Muscle layer of duodenum (tissue), 2 donors: ENCODE data around the gene RASAL2.

Source experiments
- H3K27ac ChIP-seq: one replicate; pipeline ENCODE4 v1.7.0; 2013; ENCODE audit warnings: mild to moderate bottlenecking, low read length
- H3K27me3 ChIP-seq: one replicate; pipeline ENCODE4 v1.7.0; 2013; ENCODE audit warnings: low read depth, mild to moderate bottlenecking, control low read depth, low read length
- H3K36me3 ChIP-seq, 2 donors: one replicate each; pipeline ENCODE4 v1.7.0; 2013; ENCODE audit warnings: low read length in 2 of 2, control low read depth in 1 of 2, mild to moderate bottlenecking in 1 of 2; ENCODE audit not compliant: insufficient read depth in 2 of 2, control insufficient read depth in 1 of 2
- H3K4me1 ChIP-seq, 2 donors: one replicate each; pipeline ENCODE4 v1.7.0; 2013; ENCODE audit warnings: low read length in 2 of 2, mild to moderate bottlenecking in 2 of 2, control low read depth in 1 of 2, moderate library complexity in 1 of 2; ENCODE audit not compliant: insufficient read depth in 2 of 2, control insufficient read depth in 1 of 2
- H3K4me3 ChIP-seq, 2 donors: one replicate each; pipeline ENCODE4 v1.7.0; 2013; ENCODE audit warnings: low read length in 2 of 2, low read depth in 1 of 2, mild to moderate bottlenecking in 1 of 2
- H3K9me3 ChIP-seq, 2 donors: one replicate each; pipeline ENCODE4 v1.7.0; 2013; ENCODE audit warnings: low read length in 2 of 2, control low read depth in 1 of 2, mild to moderate bottlenecking in 1 of 2; ENCODE audit not compliant: control insufficient read depth in 1 of 2
- donor health status: healthy.

RASAL2 gene

GRCh38 chr1:178145605-178146004 lies 51.7 kb downstream of the RASAL2 start:
- peaks cover 0 to 3% of the 10 kb centered on the region in 2 donors for H3K4me1 ChIP-seq
- no peak overlapping the region for H3K27ac ChIP-seq
- H3K27me3 ChIP-seq: no peaks in the 10 kb centered on the region
- no peaks in the 10 kb centered on the region for H3K9me3 ChIP-seq
- no peak overlapping the region for H3K4me3 ChIP-seq
- H3K36me3 ChIP-seq: no peaks in the 10 kb centered on the region

DNA sequence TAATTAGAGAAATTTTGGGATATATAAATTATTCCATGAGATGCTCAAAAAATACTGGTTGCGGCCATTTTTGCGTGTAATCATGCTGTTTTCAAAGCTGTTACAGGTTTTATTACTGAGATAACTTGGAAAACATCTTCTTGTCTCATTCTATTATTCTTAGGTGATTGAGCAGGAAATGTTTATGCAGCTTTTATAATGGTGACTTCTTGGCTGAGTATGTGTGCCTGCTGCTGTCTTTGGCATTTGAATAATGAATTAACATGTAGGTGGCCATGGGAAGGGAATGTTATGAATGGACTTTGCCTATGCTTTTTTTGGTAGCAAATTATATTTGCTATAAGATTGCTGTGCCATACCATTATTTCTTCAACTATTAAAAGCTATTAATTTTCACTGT lies 52.5 kb downstream of the RASAL2 start:
- no peak overlapping the region for H3K4me3 ChIP-seq
- no peaks in the 10 kb centered on the region for H3K27me3 ChIP-seq
- no peaks in the 10 kb centered on the region for H3K9me3 ChIP-seq
- peaks cover 0 to 3% of the 10 kb centered on the region in 2 donors for H3K4me1 ChIP-seq
- no peaks in the 10 kb centered on the region for H3K36me3 ChIP-seq
- H3K27ac ChIP-seq: no peak overlapping the region

- Histone ChIP-seq H3K27ac (no peak overlapping the region), H3K4me3 (no peak overlapping the region), H3K4me1 (peaks cover 0 to 3% of the 10 kb centered on the region in 2 donors), H3K27me3 (no peaks in the 10 kb centered on the region), H3K9me3 (no peaks in the 10 kb centered on the region), H3K36me3 (no peaks in the 10 kb centered on the region)
Measured at GRCh38 chr1:178150610-178151009, 56.7 kb downstream of the RASAL2 start.

GRCh38 chr1:178151831-178152230 lies 57.9 kb downstream of the RASAL2 start:
- Histone ChIP-seq H3K36me3 (no peaks in the 10 kb centered on the region), H3K4me1 (peaks cover 0 to 3% of the 10 kb centered on the region in 2 donors), H3K27ac (no peak overlapping the region), H3K27me3 (no peaks in the 10 kb centered on the region), H3K4me3 (no peak overlapping the region), H3K9me3 (no peaks in the 10 kb centered on the region)

GRCh38 chr1:178155481-178156255 lies 61.8 kb downstream of the RASAL2 start:
- no peak overlapping the region for H3K4me3 ChIP-seq
- H3K36me3 ChIP-seq: no peaks in the 10 kb centered on the region
- H3K27ac ChIP-seq: no peak overlapping the region
- no peaks in the 10 kb centered on the region for H3K27me3 ChIP-seq
- H3K9me3 ChIP-seq: no peaks in the 10 kb centered on the region
- no peaks in the 10 kb centered on the region for H3K4me1 ChIP-seq

- Histone ChIP-seq H3K4me1 (no peaks in the 10 kb centered on the region), H3K9me3 (no peaks in the 10 kb centered on the region), H3K36me3 (no peaks in the 10 kb centered on the region), H3K27ac (no peak overlapping the region), H3K27me3 (no peaks in the 10 kb centered on the region), H3K4me3 (no peak overlapping the region)
Measured at GRCh38 chr1:178160736-178161475, 67.0 kb downstream of the RASAL2 start.

- Histone ChIP-seq H3K9me3 (no peaks in the 10 kb centered on the region), H3K4me3 (no peak overlapping the region), H3K4me1 (no peaks in the 10 kb centered on the region), H3K27me3 (no peaks in the 10 kb centered on the region), H3K36me3 (no peaks in the 10 kb centered on the region), H3K27ac (no peak overlapping the region)
Measured at GRCh38 chr1:178161516-178161915, 67.6 kb downstream of the RASAL2 start.

DNA sequence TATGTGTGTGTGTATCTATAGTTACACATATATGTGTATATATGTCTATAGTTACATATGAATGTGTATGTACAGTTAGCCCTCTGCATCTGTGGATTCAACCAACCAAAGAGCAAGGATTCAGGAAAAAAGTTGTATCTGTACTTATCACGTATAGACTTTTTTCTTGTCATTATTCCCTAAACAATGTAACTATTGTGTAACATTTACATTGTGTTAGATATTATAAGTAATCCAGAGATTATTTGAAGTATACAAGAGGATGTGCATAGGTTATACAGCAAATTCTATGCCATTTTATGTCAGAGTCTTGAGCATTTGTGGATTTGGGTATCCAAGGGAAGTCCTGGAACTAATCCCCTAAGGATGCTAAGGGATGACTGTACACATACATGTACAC lies 71.3 kb downstream of the RASAL2 start:
- H3K9me3 ChIP-seq: no peaks in the 10 kb centered on the region
- no peaks in the 10 kb centered on the region for H3K27me3 ChIP-seq
- no peak overlapping the region for H3K27ac ChIP-seq
- H3K4me1 ChIP-seq: no peaks in the 10 kb centered on the region
- H3K4me3 ChIP-seq: no peak overlapping the region
- no peaks in the 10 kb centered on the region for H3K36me3 ChIP-seq

DNA sequence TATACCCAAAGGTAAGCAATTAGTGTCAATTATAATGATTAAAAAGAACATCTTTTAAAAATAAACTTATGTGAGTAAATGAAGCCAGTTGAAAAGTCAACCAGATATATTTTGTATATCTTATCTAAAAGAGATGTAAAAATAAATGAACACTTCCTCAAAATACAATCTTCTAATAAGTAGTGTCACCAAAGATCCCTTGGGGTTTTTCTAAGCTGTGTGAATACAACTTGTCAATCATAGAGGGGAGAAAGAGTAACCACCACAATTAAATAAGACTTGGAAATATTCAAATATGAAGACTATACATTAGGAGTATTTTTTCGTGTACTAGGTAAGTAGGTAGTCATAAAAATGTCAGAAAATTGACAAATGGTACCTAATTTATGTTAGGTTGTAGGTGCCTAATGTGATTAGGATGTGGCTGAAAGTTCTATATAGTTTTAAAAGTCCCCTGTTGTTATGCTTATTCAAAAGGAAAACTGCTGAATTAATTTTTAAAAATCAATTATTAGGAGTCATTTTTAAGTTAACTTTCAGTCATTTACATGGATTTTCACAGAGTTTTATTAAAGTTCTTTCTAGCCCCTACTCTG lies 72.6 kb downstream of the RASAL2 start:
- Histone ChIP-seq H3K4me3 (no peak overlapping the region), H3K27me3 (no peaks in the 10 kb centered on the region), H3K27ac (no peak overlapping the region), H3K36me3 (no peaks in the 10 kb centered on the region), H3K9me3 (no peaks in the 10 kb centered on the region), H3K4me1 (no peaks in the 10 kb centered on the region)

DNA sequence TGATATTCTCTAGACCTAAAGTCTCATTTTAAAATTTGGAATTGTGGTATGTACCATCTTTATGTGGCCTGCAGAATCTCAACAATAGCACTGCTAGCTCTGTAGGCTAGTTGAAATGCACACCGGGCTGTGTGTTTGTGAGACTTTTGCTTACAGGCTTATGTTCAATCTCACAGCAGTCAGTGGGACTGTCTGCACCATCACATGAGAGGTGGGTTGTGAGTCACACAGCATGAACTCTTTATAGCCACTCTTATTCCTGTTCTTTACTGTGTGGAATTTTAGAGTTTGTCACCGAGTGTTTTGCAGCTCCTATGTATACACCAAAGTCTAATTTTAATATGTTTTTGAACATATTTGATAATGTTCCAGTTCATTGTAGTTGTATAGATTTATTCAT lies 74.6 kb downstream of the RASAL2 start:
- H3K27me3 ChIP-seq: no peaks in the 10 kb centered on the region
- H3K36me3 ChIP-seq: no peaks in the 10 kb centered on the region
- no peak overlapping the region for H3K4me3 ChIP-seq
- no peak overlapping the region for H3K27ac ChIP-seq
- H3K4me1 ChIP-seq: no peaks in the 10 kb centered on the region
- H3K9me3 ChIP-seq: no peaks in the 10 kb centered on the region

GRCh38 chr1:178169649-178170048 lies 75.7 kb downstream of the RASAL2 start:
- Histone ChIP-seq H3K36me3 (no peaks in the 10 kb centered on the region), H3K27ac (no peak overlapping the region), H3K4me1 (peaks cover 0 to 5% of the 10 kb centered on the region in 2 donors), H3K27me3 (no peaks in the 10 kb centered on the region), H3K9me3 (no peaks in the 10 kb centered on the region), H3K4me3 (no peak overlapping the region)
